Glomerular visceral epithelial cell (primary cell): ENCODE measurements around the gene RHBG.

ENCODE experiments used
- DNase-seq: peaks from one replicate; pipeline ENCODE4 v3.0.0-alpha.2; 2016; ENCODE audit errors: extremely low spot score

RHBG gene

GRCh38 chr1:156424806-156425432 lies 55.9 kb downstream of the RHBG start:
- no peak for DNase-seq

- DNase-seq: no peak
These were observed 56.9 kb downstream of the RHBG start for GRCh38 chr1:156425943-156426342.

DNA sequence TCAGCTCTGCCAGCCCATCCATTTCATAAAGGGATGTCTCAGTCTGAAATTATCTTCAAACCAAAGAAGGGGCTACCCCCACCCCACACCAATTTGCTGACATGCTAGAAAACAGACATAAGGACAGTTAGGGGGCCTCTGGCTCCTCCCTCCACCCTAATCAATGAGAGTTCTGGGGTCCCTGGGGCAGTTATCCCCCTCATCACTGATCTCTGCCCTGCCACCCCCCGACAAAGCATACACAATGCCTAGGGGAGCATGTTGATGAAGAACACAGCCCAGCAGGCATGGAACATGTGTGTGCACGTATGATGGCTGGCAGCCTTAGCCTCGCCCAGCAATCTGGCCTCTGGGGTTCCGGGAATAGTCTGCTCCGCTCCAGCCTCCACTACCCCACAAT lies 58.9 kb downstream of the RHBG start:
- DNase-seq: no peak

GRCh38 chr1:156428746-156429288 lies 59.8 kb downstream of the RHBG start:
- no peak for DNase-seq

- no peak for DNase-seq
These were observed 60.5 kb downstream of the RHBG start for GRCh38 chr1:156429313-156430060.

GRCh38 chr1:156430303-156430702 lies 61.3 kb downstream of the RHBG start:
- no peak for DNase-seq

DNA sequence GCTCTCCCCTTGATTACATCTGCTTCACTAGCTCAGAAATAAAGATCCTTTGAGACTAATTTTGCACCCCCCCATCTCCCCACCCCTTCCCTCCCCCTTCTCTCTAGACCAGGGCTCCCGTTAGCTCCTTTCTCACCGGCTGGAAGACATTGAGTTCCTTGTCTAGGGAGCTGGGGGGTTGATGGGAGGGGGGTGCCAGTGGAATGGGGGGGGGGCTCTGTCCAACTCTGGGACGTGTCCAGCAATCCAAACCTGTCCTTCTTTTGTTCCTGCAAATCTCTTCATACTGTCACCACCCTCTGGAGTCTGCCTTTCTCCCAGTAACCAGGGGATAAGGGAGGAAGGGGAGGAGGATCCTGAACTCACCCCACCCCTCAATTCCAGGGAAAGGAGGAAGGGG lies 61.9 kb downstream of the RHBG start:
- no peak for DNase-seq

GRCh38 chr1:156431366-156431765 lies 62.4 kb downstream of the RHBG start:
- DNase-seq: no peak

GRCh38 chr1:156431769-156432668 lies 63.0 kb downstream of the RHBG start:
- DNase-seq: no peak

GRCh38 chr1:156432669-156433018 lies 63.6 kb downstream of the RHBG start:
- DNase-seq: no peak

GRCh38 chr1:156433032-156433431 lies 64.0 kb downstream of the RHBG start:
- DNase-seq: no peak

- no peak for DNase-seq
These were observed 64.6 kb downstream of the RHBG start for GRCh38 chr1:156433602-156434001.
